GM23338 (cell line): ENCODE measurements around the gene LLPH. TPM values are rescaled to one million over a fixed set of nuclear protein-coding genes. Genes with fewer than 3 reads are reported as not detected.

Experiments
- ATAC-seq: fragments of 200-7000 bp; cut with Tn5 transposase; 3 replicates; pipeline ENCODE4 v1.9.1; 2020
- DNase-seq: peaks from one replicate; pipeline ENCODE4 v3.0.0-alpha.2; 2015; ENCODE audit warnings: low spot score
- H2AFZ ChIP-seq: fragments of 200-600 bp; sonication (generic); 2 replicates; pipeline ENCODE4 v1.8.0; 2016; ENCODE audit warnings: antibody characterized with exemption, mild to moderate bottlenecking, moderate library complexity
- H3F3A ChIP-seq: fragments of 200-600 bp; sonication (generic); replicated peaks from 2 replicates; pipeline ENCODE4 v1.8.0; 2017; ENCODE audit warnings: antibody characterized with exemption, mixed run types, low read depth
- H3K27ac ChIP-seq: fragments of 200-600 bp; sonication (generic); 2 replicates; pipeline ENCODE4 v1.6.1; 2016; ENCODE audit warnings: low read depth
- H3K27me3 ChIP-seq: fragments of 200-600 bp; sonication (generic); 2 replicates; pipeline ENCODE4 v1.8.0; 2016; ENCODE audit warnings: mild to moderate bottlenecking, mixed run types, moderate library complexity; ENCODE audit not compliant: insufficient read depth
- H3K36me3 ChIP-seq: fragments of 200-600 bp; sonication (generic); 2 replicates; pipeline ENCODE4 v1.8.0; 2016; ENCODE audit warnings: mild to moderate bottlenecking; ENCODE audit not compliant: insufficient read depth
- H3K4me1 ChIP-seq: fragments of 200-600 bp; sonication (generic); 2 replicates; pipeline ENCODE4 v1.8.0; 2016; ENCODE audit warnings: mild to moderate bottlenecking, moderate library complexity; ENCODE audit not compliant: insufficient read depth
- H3K4me2 ChIP-seq: fragments of 200-600 bp; sonication (generic); 2 replicates; pipeline ENCODE4 v1.7.1; 2017; ENCODE audit warnings: mixed run types
- H3K4me3 ChIP-seq: fragments of 200-600 bp; sonication (generic); 2 replicates; pipeline ENCODE4 v1.6.1; 2016; ENCODE audit warnings: mixed run types
- H3K79me2 ChIP-seq: fragments of 200-600 bp; sonication (generic); replicated peaks from 2 replicates; pipeline ENCODE4 v1.8.0; 2017; ENCODE audit warnings: mild to moderate bottlenecking; ENCODE audit not compliant: insufficient read depth
- H3K9me2 ChIP-seq: fragments of 200-600 bp; sonication (generic); 2 replicates; pipeline ENCODE4 v1.8.0; 2017; ENCODE audit not compliant: insufficient read depth
- H4K20me1 ChIP-seq: fragments of 200-600 bp; sonication (generic); replicated peaks from 2 replicates; pipeline ENCODE4 v1.8.0; 2017; ENCODE audit warnings: mild to moderate bottlenecking; ENCODE audit not compliant: insufficient read depth
- H3K27ac Mint-ChIP-seq: 2 replicates; pipeline ENCODE4 v1.8.0; 2020; ENCODE audit warnings: inconsistent platforms, mild to moderate bottlenecking, moderate library complexity, mixed read lengths
- H3K27me3 Mint-ChIP-seq: 3 replicates; pipeline ENCODE4 v1.8.0; 2022; ENCODE audit warnings: low read depth, mild to moderate bottlenecking, moderate library complexity, mixed read lengths, inconsistent platforms; ENCODE audit not compliant: insufficient read depth, poor library complexity
- H3K36me3 Mint-ChIP-seq: 3 replicates; pipeline ENCODE4 v1.8.0; 2021; ENCODE audit warnings: low read depth, mild to moderate bottlenecking, inconsistent platforms, moderate library complexity, mixed read lengths
- H3K4me1 Mint-ChIP-seq: 3 replicates; pipeline ENCODE4 v1.8.0; 2020; ENCODE audit warnings: mild to moderate bottlenecking, inconsistent platforms, mixed read lengths
- H3K4me3 Mint-ChIP-seq: 3 replicates; pipeline ENCODE4 v1.8.0; 2021; ENCODE audit warnings: moderate library complexity, mild to moderate bottlenecking, inconsistent platforms, mixed read lengths
- H3K9me3 Mint-ChIP-seq: 3 replicates; pipeline ENCODE4 v1.8.0; 2020; ENCODE audit warnings: moderate library complexity, mild to moderate bottlenecking, inconsistent platforms, mixed read lengths
- CREB1 ChIP-seq: fragments of 250-450 bp; sonication (Bioruptor Pico); IDR thresholded peaks from 2 replicates; pipeline ENCODE4 v1.5.0; 2020; ENCODE audit warnings: low read depth, mild to moderate bottlenecking, moderate library complexity
- JUNB ChIP-seq: IDR thresholded peaks from one replicate; pipeline ENCODE4 v1.6.1; 2016; ENCODE audit warnings: antibody characterized with exemption; ENCODE audit not compliant: unreplicated experiment
- STAT1 ChIP-seq: IDR thresholded peaks from one replicate; pipeline ENCODE4 v1.6.1; 2016; ENCODE audit warnings: antibody characterized with exemption; ENCODE audit not compliant: unreplicated experiment
- ZNF114 ChIP-seq: fragments of 250-450 bp; sonication (Bioruptor Pico); IDR thresholded peaks from 2 replicates; pipeline ENCODE4 v1.5.0; 2020; ENCODE audit warnings: mild to moderate bottlenecking, moderate library complexity
- ZNF331 ChIP-seq: fragments of 250-450 bp; sonication (Bioruptor Pico); IDR thresholded peaks from 2 replicates; pipeline ENCODE4 v1.5.0; 2020; ENCODE audit warnings: low read depth, mild to moderate bottlenecking, moderate library complexity
- polyA plus RNA-seq: library from polyadenylated mRNA; unstranded; fragments of >200 nt; fragmentation: Nextera tagmentation; extraction: Ambion mirVana; gene quantifications from 2 replicates; pipeline ENCODE4 v1.2.1, GENCODE V29; 2016
- total RNA-seq: library from RNA; depleted of rRNA; stranded (reverse); fragments of >200 nt; shearing (Covaris generic); gene quantifications from 2 replicates; pipeline ENCODE4 v1.2.3, GENCODE V29; 2014
- TF ChIP-seq, protein P1 (sequence below), 2 experiments: fragments of 200-600 bp in 1 of 2; sonication (generic) in 1 of 2; conservative IDR thresholded peaks; 2 replicates each; pipeline versions ENCODE4 v1.5.1 to v1.6.1; 2016 to 2017; ENCODE audit warnings: antibody characterized with exemption in 2 of 2, low read depth in 2 of 2, mild to moderate bottlenecking in 2 of 2, moderate library complexity in 1 of 2
- TF ChIP-seq, protein P2 (sequence below): IDR thresholded peaks from 2 replicates; pipeline ENCODE4 v1.6.1; 2016; ENCODE audit warnings: antibody characterized with exemption
- TF ChIP-seq, protein P3 (sequence below): IDR thresholded peaks from one replicate; pipeline ENCODE4 v1.6.1; 2018; ENCODE audit warnings: antibody characterized with exemption; ENCODE audit not compliant: unreplicated experiment

LLPH gene
- total and polyA plus RNA-seq, 2 experiments from 2014 or later = 10.7 to 56.6 TPM

DNA sequence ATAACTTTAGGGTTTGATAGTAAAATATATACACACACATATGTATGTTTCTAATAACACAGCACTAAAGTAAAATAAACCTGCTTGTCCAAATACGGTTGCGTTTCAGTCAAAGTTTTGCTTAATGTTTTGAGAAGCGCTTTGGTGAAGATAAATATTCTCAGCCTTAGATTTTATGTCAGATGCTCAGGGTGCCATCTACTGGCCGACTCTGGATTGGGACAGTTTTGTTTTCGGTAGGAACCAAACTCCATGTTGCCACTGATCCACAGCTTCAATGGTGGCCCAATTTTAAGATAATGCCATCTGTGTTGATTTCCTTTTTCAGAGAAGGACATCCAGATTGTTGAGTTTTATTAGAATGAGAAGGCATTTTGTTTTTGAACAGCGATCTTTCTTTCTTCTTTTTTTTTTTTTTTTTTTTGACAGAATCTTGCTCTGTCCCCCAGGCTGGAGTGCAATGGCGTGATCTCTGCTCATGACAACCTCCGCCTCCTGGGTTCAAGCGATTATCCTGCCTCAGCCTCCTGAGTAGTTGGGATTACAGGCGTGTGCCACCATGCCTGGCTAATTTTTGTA lies 43.1 kb downstream of the LLPH start:
- DNase-seq (peak; percentile 80), ATAC-seq (peak; percentile 65)
- Histone ChIP-seq H3K9me2 (no peaks in the 10 kb centered on the region), H3K79me2 (no peaks in the 10 kb centered on the region), H3K27ac (no peak overlapping the region), H3K27me3 (no peaks in the 10 kb centered on the region), H2AFZ (no peak overlapping the region), H3K4me3 (no peak overlapping the region), H3F3A (no peaks in the 10 kb centered on the region), H3K36me3 (no peaks in the 10 kb centered on the region), H3K4me2 (no peak overlapping the region), H3K4me1 (no peaks in the 10 kb centered on the region), H4K20me1 (no peaks in the 10 kb centered on the region)
- peaks cover 2% of the 10 kb centered on the region for H3K27me3 Mint-ChIP-seq
- peaks cover under 1% of the 10 kb centered on the region; the same call in 2 of the 3 replicates for H3K4me1 Mint-ChIP-seq
- H3K4me3 Mint-ChIP-seq = no peak overlapping the region
- no peaks in the 10 kb centered on the region for H3K36me3 Mint-ChIP-seq
- H3K9me3 Mint-ChIP-seq = peaks cover 3% of the 10 kb centered on the region; the same call in 1 of the 3 replicates
- TF ChIP-seq JUNB = no peak
- TF ChIP-seq, protein P1, sequence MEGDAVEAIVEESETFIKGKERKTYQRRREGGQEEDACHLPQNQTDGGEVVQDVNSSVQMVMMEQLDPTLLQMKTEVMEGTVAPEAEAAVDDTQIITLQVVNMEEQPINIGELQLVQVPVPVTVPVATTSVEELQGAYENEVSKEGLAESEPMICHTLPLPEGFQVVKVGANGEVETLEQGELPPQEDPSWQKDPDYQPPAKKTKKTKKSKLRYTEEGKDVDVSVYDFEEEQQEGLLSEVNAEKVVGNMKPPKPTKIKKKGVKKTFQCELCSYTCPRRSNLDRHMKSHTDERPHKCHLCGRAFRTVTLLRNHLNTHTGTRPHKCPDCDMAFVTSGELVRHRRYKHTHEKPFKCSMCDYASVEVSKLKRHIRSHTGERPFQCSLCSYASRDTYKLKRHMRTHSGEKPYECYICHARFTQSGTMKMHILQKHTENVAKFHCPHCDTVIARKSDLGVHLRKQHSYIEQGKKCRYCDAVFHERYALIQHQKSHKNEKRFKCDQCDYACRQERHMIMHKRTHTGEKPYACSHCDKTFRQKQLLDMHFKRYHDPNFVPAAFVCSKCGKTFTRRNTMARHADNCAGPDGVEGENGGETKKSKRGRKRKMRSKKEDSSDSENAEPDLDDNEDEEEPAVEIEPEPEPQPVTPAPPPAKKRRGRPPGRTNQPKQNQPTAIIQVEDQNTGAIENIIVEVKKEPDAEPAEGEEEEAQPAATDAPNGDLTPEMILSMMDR (conservative IDR thresholded peaks at IDR 0.05; ENCODE audit: low read depth in 2 of 2) = peak; percentile 88 to 91
- H3K27ac Mint-ChIP-seq = no peak overlapping the region

DNA sequence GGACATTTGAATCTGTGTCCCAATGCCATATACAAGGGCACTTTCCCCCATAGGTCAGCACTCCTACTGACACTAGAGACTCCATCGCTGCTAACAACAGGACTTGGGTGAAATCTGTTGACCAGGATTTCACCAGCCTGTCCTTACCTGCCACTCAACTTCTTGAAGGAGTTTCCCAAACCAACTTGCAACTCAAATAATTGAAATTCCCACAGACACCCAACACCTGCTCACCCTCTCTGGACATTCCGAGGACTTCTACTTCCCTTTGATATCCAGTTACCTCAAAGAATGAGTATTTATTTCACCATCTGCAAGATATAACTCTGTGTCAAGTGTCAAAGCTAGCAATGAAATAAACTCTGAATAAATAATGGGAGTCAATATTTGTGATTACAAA lies 44.6 kb downstream of the LLPH start:
- Histone ChIP-seq H2AFZ (peak overlapping the region; percentile 19; the same call in 1 of the 2 replicates), H4K20me1 (no peaks in the 10 kb centered on the region), H3K79me2 (no peaks in the 10 kb centered on the region), H3K4me2 (no peak overlapping the region), H3K27me3 (no peaks in the 10 kb centered on the region), H3K9me2 (no peaks in the 10 kb centered on the region), H3K36me3 (no peaks in the 10 kb centered on the region), H3K4me3 (no peak overlapping the region), H3K27ac (no peak overlapping the region), H3F3A (no peaks in the 10 kb centered on the region), H3K4me1 (no peaks in the 10 kb centered on the region)
- Mint-ChIP-seq H3K9me3 (peaks cover 3% of the 10 kb centered on the region; the same call in 1 of the 3 replicates), H3K27ac (no peak overlapping the region), H3K4me1 (no peaks in the 10 kb centered on the region; the same call in 2 of the 3 replicates), H3K4me3 (no peak overlapping the region), H3K36me3 (no peaks in the 10 kb centered on the region), H3K27me3 (peaks cover 2% of the 10 kb centered on the region)
- DNase-seq = no peak
- no peak for ATAC-seq
- TF ChIP-seq ZNF331 (CRISPR knock-in tag) (no peak), JUNB (no peak), STAT1 (no peak), ZNF114 (CRISPR knock-in tag) (no peak), CREB1 (CRISPR knock-in tag) (no peak)
- TF ChIP-seq, protein P1 (conservative IDR thresholded peaks at IDR 0.05; ENCODE audit: low read depth in 2 of 2) = no peak
- TF ChIP-seq, protein P2, sequence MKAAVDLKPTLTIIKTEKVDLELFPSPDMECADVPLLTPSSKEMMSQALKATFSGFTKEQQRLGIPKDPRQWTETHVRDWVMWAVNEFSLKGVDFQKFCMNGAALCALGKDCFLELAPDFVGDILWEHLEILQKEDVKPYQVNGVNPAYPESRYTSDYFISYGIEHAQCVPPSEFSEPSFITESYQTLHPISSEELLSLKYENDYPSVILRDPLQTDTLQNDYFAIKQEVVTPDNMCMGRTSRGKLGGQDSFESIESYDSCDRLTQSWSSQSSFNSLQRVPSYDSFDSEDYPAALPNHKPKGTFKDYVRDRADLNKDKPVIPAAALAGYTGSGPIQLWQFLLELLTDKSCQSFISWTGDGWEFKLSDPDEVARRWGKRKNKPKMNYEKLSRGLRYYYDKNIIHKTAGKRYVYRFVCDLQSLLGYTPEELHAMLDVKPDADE = no peak
- TF ChIP-seq, protein P3, sequence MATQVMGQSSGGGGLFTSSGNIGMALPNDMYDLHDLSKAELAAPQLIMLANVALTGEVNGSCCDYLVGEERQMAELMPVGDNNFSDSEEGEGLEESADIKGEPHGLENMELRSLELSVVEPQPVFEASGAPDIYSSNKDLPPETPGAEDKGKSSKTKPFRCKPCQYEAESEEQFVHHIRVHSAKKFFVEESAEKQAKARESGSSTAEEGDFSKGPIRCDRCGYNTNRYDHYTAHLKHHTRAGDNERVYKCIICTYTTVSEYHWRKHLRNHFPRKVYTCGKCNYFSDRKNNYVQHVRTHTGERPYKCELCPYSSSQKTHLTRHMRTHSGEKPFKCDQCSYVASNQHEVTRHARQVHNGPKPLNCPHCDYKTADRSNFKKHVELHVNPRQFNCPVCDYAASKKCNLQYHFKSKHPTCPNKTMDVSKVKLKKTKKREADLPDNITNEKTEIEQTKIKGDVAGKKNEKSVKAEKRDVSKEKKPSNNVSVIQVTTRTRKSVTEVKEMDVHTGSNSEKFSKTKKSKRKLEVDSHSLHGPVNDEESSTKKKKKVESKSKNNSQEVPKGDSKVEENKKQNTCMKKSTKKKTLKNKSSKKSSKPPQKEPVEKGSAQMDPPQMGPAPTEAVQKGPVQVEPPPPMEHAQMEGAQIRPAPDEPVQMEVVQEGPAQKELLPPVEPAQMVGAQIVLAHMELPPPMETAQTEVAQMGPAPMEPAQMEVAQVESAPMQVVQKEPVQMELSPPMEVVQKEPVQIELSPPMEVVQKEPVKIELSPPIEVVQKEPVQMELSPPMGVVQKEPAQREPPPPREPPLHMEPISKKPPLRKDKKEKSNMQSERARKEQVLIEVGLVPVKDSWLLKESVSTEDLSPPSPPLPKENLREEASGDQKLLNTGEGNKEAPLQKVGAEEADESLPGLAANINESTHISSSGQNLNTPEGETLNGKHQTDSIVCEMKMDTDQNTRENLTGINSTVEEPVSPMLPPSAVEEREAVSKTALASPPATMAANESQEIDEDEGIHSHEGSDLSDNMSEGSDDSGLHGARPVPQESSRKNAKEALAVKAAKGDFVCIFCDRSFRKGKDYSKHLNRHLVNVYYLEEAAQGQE = no peak
